Subcutaneous abdominal adipose tissue (tissue), 5 donors: Measurements from ENCODE around the gene HOXD13.

Experiments used
- H3K27ac ChIP-seq: one replicate; pipeline ENCODE4 v1.7.0; 2013; ENCODE audit warnings: low read depth, mild to moderate bottlenecking, inconsistent platforms, low read length, moderate library complexity
- H3K27me3 ChIP-seq, 5 donors: one replicate each; pipeline ENCODE4 v1.7.0; 2013; ENCODE audit warnings: low read length in 5 of 5, inconsistent platforms in 1 of 5; ENCODE audit not compliant: control insufficient read depth in 5 of 5, insufficient read depth in 4 of 5
- H3K36me3 ChIP-seq, 5 donors: one replicate each; pipeline ENCODE4 v1.7.0; 2013; ENCODE audit warnings: low read length in 5 of 5; ENCODE audit not compliant: control insufficient read depth in 5 of 5, insufficient read depth in 5 of 5
- H3K4me1 ChIP-seq, 5 donors: one replicate each; pipeline ENCODE4 v1.7.0; 2013; ENCODE audit warnings: low read length in 5 of 5, mild to moderate bottlenecking in 3 of 5, moderate library complexity in 1 of 5; ENCODE audit not compliant: control insufficient read depth in 5 of 5, insufficient read depth in 5 of 5
- H3K4me3 ChIP-seq, 5 donors: one replicate each; pipeline ENCODE4 v1.7.0; 2013; ENCODE audit warnings: low read length in 5 of 5, low read depth in 1 of 5
- H3K9ac ChIP-seq, 5 donors: one replicate each; pipeline ENCODE4 v1.7.0; 2013; ENCODE audit warnings: low read length in 5 of 5, mild to moderate bottlenecking in 4 of 5, moderate library complexity in 3 of 5
- H3K9me3 ChIP-seq, 5 donors: one replicate each; pipeline ENCODE4 v1.7.0; 2013; ENCODE audit warnings: low read length in 5 of 5; ENCODE audit not compliant: control insufficient read depth in 5 of 5
- donor health status: healthy.
- donor health status: healthy.
- donor health status: healthy.
- donor health status: healthy.
- donor health status: healthy.

The HOXD13 gene

GRCh38 chr2:176111309-176111663, 18.8 kb downstream of the HOXD13 start:
- peaks cover 73 to 89% (median 82%) of the 10 kb centered on the region in 5 donors for H3K27me3 ChIP-seq
- no peaks in the 10 kb centered on the region for H3K9me3 ChIP-seq
- H3K9ac ChIP-seq: no peak overlapping the region
- H3K36me3 ChIP-seq: no peaks in the 10 kb centered on the region
- peak overlapping the region in 1 of 5 donors; percentile 22 for H3K4me3 ChIP-seq
- no peak overlapping the region for H3K27ac ChIP-seq
- peaks cover 0 to 30% (median 16%) of the 10 kb centered on the region in 5 donors for H3K4me1 ChIP-seq

- Histone ChIP-seq H3K4me3 (no peak overlapping the region), H3K9ac (no peak overlapping the region), H3K4me1 (peaks cover 0 to 28% (median 15%) of the 10 kb centered on the region in 5 donors), H3K36me3 (no peaks in the 10 kb centered on the region), H3K9me3 (no peaks in the 10 kb centered on the region), H3K27ac (no peak overlapping the region), H3K27me3 (peaks cover 73 to 89% (median 84%) of the 10 kb centered on the region in 5 donors)
Observed at GRCh38 chr2:176111846-176112374, 19.4 kb downstream of the HOXD13 start.

- H3K9me3 ChIP-seq: no peaks in the 10 kb centered on the region
- peaks cover 76 to 92% (median 87%) of the 10 kb centered on the region in 5 donors for H3K27me3 ChIP-seq
- H3K4me1 ChIP-seq: peaks cover 0 to 23% (median 14%) of the 10 kb centered on the region in 5 donors
- H3K27ac ChIP-seq: no peak overlapping the region
- no peak overlapping the region for H3K4me3 ChIP-seq
- no peak overlapping the region for H3K9ac ChIP-seq
- no peaks in the 10 kb centered on the region for H3K36me3 ChIP-seq
Observed at GRCh38 chr2:176112375-176113302, 20.1 kb downstream of the HOXD13 start.

- H3K9ac ChIP-seq: no peak overlapping the region
- peaks cover 0 to 17% (median 9%) of the 10 kb centered on the region in 5 donors for H3K4me1 ChIP-seq
- H3K27ac ChIP-seq: no peak overlapping the region
- H3K27me3 ChIP-seq: peaks cover 75 to 96% (median 88%) of the 10 kb centered on the region in 5 donors
- no peaks in the 10 kb centered on the region for H3K9me3 ChIP-seq
- no peaks in the 10 kb centered on the region for H3K36me3 ChIP-seq
- no peak overlapping the region for H3K4me3 ChIP-seq
Observed at GRCh38 chr2:176114120-176114929, 21.8 kb downstream of the HOXD13 start.

GRCh38 chr2:176114930-176115625, 22.6 kb downstream of the HOXD13 start:
- Histone ChIP-seq H3K27me3 (peaks cover 75 to 96% (median 88%) of the 10 kb centered on the region in 5 donors), H3K36me3 (no peaks in the 10 kb centered on the region), H3K27ac (no peak overlapping the region), H3K4me1 (peaks cover 0 to 17% (median 9%) of the 10 kb centered on the region in 5 donors), H3K9me3 (no peaks in the 10 kb centered on the region), H3K4me3 (no peak overlapping the region), H3K9ac (no peak overlapping the region)

- H3K4me1 ChIP-seq: peaks cover 0 to 16% (median 9%) of the 10 kb centered on the region in 5 donors
- no peak within 1 kb of the TSS for H3K27ac ChIP-seq
- H3K9me3 ChIP-seq: no peaks in the 10 kb centered on the region
- H3K36me3 ChIP-seq: no peaks in the 10 kb centered on the region
- H3K4me3 ChIP-seq: peak within 1 kb of the TSS in 3 of 5 donors; percentile 32 to 48 (median 45)
- H3K27me3 ChIP-seq: peaks cover 76 to 96% (median 88%) of the 10 kb centered on the region in 5 donors
- H3K9ac ChIP-seq: no peak within 1 kb of the TSS
Observed at GRCh38 chr2:176115883-176116813, 23.6 kb downstream of the HOXD13 start, which contains the start of gene HOXD10. Gene HOXD10 (plus strand): TSS chr2:176116778. CDS start chr2:176116834, 56 bp downstream.

- peaks cover 73 to 92% (median 79%) of the 10 kb centered on the region in 5 donors for H3K27me3 ChIP-seq
Observed at GRCh38 chr2:176117162-176117822, 24.8 kb downstream of the HOXD13 start.

GRCh38 chr2:176117823-176118371, 25.4 kb downstream of the HOXD13 start:
- no peaks in the 10 kb centered on the region for H3K9me3 ChIP-seq
- peaks cover 2 to 24% (median 22%) of the 10 kb centered on the region in 5 donors for H3K4me1 ChIP-seq
- H3K4me3 ChIP-seq: peak overlapping the region in 1 of 5 donors; percentile 13
- H3K27ac ChIP-seq: no peak overlapping the region
- no peak overlapping the region for H3K9ac ChIP-seq
- peaks cover 67 to 89% (median 73%) of the 10 kb centered on the region in 5 donors for H3K27me3 ChIP-seq
- no peaks in the 10 kb centered on the region for H3K36me3 ChIP-seq

More at GRCh38 chr2:176117162-176117822, 24.8 kb downstream of the HOXD13 start:
- Histone ChIP-seq H3K4me3 (no peak overlapping the region), H3K36me3 (no peaks in the 10 kb centered on the region), H3K27ac (no peak overlapping the region), H3K9me3 (no peaks in the 10 kb centered on the region), H3K9ac (no peak overlapping the region), H3K4me1 (peaks cover 2 to 18% (median 16%) of the 10 kb centered on the region in 5 donors)
